GM18951 (cell line): ENCODE measurements around the gene ABTB1.
"Not testable (repeated sequence)": the region's sequence is repeated elsewhere in the genome, so short reads cannot be mapped to it uniquely, and the experiment has no call there.

Source experiments
- POLR2A ChIP-seq: IDR thresholded peaks from 4 replicates; pipeline ENCODE4 v1.6.1; 2011; ENCODE audit warnings: mild to moderate bottlenecking; ENCODE audit not compliant: insufficient read length, insufficient read depth; ENCODE audit errors: extremely low read depth
- in situ Hi-C: fragments of 300-500 bp; cut with MboI; formaldehyde crosslinking; loops from one replicate; pipeline ENCODE4 v1.12.0; 2022; ENCODE audit warnings: low sequenced_read_pairs, mixed read lengths, inconsistent platforms; ENCODE audit not compliant: unreplicated experiment

Gene ABTB1

DNA sequence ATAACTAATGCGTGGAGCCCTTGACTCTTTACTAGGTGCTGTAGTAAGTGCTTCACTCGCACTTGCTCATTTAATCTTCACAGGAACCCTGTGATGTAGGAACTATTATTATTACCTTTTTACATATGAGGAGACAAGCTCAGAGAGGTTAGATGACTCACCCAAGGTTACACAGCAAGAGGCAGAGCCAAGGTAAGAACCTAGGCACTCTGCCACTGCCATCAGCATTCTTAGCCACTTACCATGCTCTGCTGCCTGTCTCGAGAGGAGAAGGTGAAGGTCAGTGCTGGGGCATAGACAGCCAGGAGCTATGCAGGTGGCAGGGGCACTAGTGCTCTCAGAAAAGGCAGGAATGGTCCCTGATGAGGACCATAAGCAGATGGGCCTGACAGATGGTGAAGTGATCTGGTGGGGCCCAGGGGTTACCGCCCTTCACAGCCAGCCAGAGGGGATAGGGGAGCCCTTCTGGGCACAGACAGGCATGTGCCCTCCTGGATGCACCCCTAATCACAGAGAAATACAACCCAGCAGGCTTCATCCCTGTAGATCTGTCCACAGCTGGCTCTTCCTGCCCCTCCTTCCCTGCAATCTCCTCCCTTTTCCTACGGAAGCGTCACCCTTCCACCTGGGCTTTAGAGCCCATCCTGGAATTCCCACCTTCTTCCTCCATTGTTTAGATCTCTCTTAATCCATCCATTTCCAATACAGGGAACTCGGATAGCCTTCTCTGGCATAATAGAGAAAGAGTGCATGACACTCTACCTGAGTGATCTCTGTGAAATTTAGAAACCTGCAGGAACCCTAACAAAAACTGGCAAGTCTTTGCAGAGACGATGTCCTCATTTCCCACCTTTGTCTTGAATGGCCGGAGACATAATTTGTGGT lies 26.9 kb downstream of the ABTB1 start:
- in situ Hi-C loops = no loop called here
- TF ChIP-seq POLR2A = no peak

DNA sequence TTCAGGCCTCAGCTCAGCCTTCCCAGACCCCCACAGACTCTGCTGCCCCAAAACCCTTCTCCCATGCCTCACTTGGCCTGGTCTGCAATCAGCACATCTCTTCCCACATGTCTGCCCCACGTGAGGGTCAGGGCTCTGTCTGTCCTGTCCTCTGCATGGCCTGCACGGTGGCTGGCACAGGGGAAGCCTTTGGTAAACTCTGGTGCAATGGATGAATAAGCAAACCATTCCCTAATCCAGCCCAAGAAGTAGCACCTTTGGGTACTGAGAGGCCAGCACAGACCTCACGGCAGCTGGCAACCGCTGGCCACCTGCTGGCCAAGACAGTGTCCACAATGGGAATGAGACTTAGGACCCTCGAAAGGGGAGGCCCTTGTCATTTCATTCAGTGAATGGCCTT lies 27.7 kb downstream of the ABTB1 start:
- TF ChIP-seq POLR2A = no peak
- in situ Hi-C loops = no loop called here

DNA sequence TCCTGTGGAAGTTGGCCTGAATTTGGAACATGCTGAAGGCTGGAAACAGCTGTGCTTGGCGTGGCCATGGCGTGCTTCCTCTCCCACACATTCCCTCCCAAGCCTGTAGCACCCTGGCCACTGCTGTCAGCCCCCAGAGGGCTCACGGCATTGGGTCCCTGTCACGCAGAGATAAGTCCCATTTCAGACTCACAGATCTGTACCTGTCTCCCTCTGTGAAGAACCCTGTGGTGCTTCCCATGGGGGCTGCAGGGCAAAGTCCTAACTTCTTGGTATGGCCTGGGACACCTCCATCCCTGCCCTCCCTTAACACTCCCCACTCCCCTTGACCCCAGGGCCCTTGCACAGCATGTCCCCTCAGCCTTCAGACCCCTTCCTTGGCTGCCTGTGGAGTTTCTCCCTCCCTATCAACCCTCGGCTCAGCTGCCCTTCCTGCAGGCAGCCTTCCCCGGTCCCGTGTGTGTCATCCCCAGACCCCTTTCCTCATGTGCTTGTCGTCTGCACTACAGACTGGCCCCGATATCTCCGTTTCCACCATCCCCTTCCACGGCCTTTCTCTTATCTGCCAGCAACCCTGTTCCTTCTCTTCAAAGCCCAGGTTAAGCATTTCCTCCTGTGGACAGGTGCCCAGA lies 28.6 kb downstream of the ABTB1 start:
- TF ChIP-seq POLR2A = no peak
- in situ Hi-C loops = no loop called here

DNA sequence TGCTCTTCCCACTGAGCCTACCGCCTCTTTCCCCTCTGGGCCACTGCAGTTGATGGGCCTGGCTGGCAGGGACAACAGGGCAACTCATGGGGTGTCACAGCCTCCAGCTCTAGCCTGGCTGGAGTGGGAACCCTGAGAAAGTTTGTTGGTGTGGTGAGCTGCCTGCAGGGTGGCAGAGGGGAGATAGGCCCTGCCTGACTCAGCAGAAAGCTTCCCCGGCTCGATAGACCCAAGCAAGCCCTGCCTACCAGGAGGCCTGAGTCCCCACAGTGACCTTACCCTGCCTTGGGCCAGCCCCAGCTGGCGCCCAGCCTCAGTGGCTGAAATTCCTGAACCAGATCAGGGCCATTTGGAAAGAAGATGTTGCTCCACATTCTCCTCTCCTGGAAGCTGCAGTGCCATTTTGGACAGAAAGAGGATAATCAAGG lies 29.4 kb downstream of the ABTB1 start:
- in situ Hi-C loops = no loop called here
- no peak for TF ChIP-seq POLR2A

DNA sequence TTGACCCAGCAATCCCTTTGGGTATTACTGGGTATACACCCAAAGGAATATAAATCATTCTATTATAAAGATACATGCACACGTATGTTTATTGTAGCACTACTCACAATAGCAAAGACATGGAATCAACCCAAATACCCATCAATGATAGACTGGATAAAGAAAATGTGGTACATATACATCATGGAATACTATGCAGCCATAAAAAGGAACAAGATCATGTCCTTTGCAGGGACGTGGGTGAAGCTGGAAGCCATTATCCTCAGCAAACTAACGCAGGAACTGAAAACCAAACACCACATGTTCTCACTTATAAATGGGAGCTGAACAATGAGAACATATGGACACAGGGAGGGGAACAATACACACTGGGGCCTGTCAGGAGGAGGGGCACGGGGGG lies 32.1 kb downstream of the ABTB1 start:
- in situ Hi-C loops = not testable (repeated sequence)

DNA sequence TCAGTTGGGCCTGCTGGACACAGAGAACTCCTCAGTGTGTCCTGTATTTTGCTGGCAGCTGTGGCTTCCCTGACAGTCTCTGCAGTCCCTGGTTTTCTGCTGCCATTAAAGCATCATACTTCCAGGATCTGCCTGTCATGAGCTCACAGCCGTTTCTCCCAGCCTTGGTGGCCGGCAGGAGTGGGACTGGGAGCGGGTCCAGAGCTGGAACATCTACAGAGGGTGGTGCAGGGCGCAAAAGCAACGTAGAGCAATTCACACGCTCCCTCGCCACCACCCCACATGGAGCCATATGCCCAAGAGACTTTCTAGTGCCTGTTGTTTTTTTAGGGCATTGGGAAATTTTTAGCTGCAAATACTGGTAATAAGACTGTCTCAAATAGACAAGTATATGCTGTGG lies 33.6 kb downstream of the ABTB1 start:
- in situ Hi-C loops = no loop called here
- no peak for TF ChIP-seq POLR2A

DNA sequence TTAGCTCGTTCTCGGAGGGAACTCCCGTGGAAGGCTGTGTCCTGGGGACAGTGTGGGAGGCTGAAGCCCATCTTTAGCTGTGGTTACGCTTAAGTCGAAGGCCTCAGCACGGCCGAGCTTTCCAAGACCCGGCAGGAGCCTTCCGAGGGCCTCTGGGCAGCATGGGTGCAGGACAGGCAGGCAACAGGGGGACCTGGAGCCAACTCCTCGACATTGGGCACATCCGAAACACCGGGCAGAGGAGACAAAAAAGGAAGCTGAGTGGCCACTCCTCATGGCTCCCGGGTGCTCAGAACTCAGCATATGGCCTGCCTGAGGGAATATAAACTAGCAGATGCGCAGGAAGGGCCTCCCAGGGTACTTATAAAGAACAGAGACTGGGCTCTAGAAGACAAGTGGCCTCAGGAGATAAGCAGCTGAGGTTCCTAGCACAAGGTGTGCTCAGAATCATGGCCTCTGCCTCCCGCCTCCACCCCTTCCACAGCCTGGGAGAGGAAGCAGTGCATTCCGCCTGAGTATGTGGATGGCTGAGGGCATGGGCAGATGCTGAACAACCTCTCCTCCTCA lies 34.1 kb downstream of the ABTB1 start:
- in situ Hi-C loops = no loop called here
- no peak for TF ChIP-seq POLR2A

DNA sequence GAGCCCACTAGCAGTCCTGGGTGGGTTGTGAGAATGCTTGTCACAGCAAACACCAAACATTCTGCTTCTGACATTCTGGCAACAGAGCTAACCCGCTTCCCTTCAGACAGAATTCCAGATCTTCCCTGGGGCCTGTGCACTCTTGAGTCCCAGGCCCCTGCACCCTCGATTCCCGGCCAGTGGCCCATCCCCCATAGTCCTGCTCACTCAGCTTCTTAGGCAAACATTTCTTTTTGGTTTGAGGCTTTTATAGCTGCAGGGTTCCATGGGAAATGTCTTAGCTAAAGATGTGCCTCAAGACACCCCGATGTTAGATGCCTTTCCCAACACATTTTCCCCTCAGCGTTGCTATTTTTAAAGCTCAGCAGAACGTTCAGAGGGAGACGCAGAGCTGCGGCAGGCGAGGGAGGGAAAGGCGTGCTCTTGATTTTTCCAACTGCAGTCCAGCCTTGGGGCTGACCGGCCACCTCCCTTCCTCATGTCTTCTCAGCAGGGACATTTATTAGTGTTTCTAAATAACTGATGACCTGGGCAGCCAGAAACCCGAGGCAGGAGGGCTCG lies 35.2 kb downstream of the ABTB1 start:
- no peak for TF ChIP-seq POLR2A
- in situ Hi-C loops = no loop called here

DNA sequence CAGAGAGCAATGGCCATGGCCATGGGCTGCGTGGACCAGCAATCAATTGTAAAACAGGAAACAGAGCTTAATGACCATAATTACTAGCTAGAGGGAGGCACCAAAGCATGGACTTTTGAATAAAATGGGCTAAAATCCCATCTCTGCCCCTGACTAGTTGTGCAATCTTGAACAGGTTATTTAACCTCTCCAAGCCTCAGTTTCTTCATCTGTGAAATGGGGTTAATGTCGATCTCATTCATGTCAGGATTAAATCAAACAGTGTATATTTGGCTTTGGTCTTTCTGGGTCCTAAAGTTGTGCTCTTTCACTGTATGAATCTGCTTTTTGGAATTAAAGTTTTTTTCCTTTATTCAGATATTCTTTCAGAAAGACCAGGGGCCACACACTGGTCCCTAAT lies 36.1 kb downstream of the ABTB1 start:
- in situ Hi-C loops = no loop called here
- TF ChIP-seq POLR2A = no peak

DNA sequence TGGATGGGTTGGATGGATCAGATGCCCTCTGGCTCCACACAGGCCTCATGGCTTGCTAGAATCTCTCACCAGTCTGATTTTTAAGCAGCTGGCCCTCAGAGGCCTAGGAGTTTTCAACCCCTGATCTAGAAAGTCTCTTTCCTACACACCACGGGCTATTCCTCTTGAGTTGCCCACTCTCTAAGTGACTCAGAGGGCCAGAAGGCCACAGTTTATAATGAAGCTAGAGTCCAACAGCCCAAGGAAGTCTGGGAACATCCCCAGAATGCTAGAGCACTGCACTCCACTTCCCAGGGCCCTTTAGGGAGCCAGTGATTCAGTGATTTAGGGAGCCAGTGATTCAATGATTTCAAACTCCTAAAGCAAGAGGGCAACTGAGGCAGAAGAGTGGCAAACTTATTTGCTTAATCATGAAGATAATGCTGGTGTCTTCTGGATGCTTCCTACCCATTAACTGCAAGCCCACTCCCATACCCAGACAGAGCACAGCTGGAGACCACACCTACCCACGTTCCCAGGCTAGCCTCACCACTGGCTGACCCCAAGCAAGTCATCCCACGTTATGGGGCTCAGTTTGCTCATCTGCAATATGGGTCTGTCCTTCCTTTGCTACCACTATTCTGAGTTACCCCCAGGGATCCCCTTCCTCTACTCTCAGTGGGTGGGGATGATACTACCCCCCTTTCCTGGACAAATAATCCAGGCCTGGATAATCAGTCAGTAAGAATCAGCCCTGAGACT lies 36.7 kb downstream of the ABTB1 start:
- in situ Hi-C loops = no loop called here

DNA sequence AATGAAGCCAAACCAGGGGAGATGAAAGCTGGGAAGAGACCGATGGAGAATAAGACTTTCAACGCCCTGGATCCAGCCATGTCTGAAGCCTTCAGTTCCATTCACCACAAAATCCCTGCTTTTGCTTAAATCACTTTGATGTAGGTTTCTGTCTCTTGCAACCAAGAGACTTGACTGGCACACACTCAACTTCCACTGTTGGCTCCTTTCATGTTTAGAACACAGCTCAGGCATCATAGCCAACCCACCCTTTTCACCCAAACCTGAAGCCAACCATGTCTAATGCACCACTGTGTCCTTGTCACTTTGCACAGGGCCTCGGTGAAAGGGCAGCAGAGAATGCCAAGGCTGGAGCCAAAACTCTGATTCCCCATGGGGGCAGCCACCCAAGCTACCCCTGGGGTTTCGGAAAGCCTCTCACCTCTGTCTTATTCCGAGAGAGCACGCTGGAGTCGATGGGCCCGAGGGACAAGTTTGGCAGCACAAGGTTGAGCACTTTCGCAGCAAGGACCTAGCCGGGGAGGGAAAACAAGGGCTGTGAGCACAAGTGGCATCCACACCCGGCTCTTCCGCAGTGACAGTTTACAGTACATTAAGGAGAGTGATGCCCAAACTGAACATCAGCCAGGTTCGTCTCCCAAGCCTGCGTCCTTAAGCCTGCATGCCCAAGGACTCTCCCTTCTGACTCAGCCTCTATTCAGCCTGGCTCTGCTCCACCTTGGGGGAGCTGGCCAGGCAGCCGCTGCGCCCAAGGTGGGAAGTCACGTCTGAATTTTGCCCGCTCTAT lies 37.6 kb downstream of the ABTB1 start:
- in situ Hi-C loops = no loop called here
- TF ChIP-seq POLR2A = no peak

More for the DNA sequence above, 36.7 kb downstream of the ABTB1 start:
- no peak for TF ChIP-seq POLR2A

DNA sequence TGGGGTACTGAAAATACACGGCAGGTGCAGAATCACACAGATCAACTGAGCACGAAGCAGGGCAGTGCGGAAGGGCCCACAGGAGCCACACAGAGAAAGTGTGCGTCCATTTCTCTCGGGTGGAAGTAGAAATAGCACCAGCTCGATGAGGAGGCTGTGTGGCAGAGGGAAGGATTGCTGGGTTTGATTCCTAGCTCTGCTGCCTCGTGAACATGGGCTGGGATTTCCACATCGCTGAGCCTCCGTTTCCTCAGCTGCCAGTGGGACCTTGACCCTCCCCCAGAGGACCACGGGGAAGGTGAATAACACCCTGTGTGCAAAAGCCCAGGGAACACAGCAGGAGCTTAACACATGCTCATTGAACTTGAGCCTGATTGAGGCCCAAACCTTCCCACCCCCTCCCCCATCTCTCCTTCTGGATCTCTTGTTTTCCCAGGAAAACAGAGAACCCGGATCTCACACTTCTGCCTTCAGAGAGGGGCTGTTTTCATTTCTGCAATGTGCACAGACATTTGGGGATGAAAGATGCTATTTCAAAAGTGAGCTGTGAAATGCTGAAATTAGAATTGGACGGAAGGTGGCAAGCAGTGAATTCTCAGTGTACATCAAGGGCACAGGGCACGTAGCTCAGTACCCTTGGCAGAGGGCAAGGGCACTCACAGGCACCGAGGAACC lies 38.4 kb downstream of the ABTB1 start:
- in situ Hi-C loops = no loop called here
- no peak for TF ChIP-seq POLR2A

DNA sequence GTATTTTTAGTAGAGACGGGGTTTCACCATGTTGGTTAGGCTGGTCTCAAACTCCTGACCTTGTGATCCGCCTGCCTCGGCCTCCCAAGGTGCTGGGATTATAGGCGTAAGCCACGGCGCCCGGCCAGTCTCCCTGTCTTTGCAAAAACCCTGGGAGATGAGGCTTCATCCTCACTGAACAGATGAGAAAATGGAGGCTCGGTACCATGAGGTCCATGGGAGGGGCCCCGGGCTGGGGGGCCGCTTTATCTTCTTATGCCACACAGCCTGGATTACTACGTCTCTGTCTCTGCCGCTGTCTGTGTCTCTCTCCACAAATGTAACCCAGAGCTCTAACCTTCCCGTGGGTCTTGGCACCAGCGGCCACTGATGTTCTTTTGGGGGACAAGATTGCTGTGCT lies 39.1 kb downstream of the ABTB1 start:
- in situ Hi-C loops = no loop called here
- no peak for TF ChIP-seq POLR2A
